HUES64 (cell line): Measurements from ENCODE around the gene COBL.

Source experiments
- H3K27ac ChIP-seq: 2 replicates; pipeline ENCODE4 v1.7.0; 2013; ENCODE audit warnings: low read depth, low read length, inconsistent platforms
- H3K27me3 ChIP-seq: 2 replicates; pipeline ENCODE4 v1.6.1; 2013; ENCODE audit warnings: mild to moderate bottlenecking, low read length; ENCODE audit not compliant: insufficient read depth
- H3K36me3 ChIP-seq: 2 replicates; pipeline ENCODE4 v1.6.1; 2013; ENCODE audit warnings: mild to moderate bottlenecking, low read length; ENCODE audit not compliant: insufficient read depth
- H3K4me1 ChIP-seq: 2 replicates; pipeline ENCODE4 v1.6.1; 2013; ENCODE audit warnings: mild to moderate bottlenecking, low read length, moderate library complexity; ENCODE audit not compliant: insufficient read depth
- H3K4me3 ChIP-seq: 2 replicates; pipeline ENCODE4 v1.5.1; 2013; ENCODE audit warnings: mild to moderate bottlenecking, low read length, moderate library complexity
- H3K9ac ChIP-seq: 2 replicates; pipeline ENCODE4 v1.6.1; 2013; ENCODE audit warnings: mild to moderate bottlenecking, low read depth, low read length
- H3K9me3 ChIP-seq: 2 replicates; pipeline ENCODE4 v1.6.1; 2013; ENCODE audit warnings: low read depth, low read length; ENCODE audit not compliant: insufficient read depth
- WGBS: fragments of 150-250, 120-280 bp; methylation state at CpG from one replicate; pipeline ENCODE4 v1.1.7; 2013; ENCODE audit warnings: missing lambda C conversion rate; 5-methylcytosine and 5-hydroxymethylcytosine counted together

COBL gene

GRCh38 chr7:51054231-51054630, 262.4 kb downstream of the COBL start:
- Histone ChIP-seq H3K27me3 (no peaks in the 10 kb centered on the region), H3K36me3 (no peaks in the 10 kb centered on the region), H3K4me1 (no peaks in the 10 kb centered on the region), H3K27ac (no peak overlapping the region), H3K4me3 (no peak overlapping the region), H3K9me3 (no peaks in the 10 kb centered on the region), H3K9ac (no peak overlapping the region)
- WGBS, result 94% methylated on average over 8 of the region's 8 CpGs

GRCh38 chr7:51053160-51053925, 263.3 kb downstream of the COBL start:
- Histone ChIP-seq H3K9ac (no peak overlapping the region), H3K27ac (no peak overlapping the region)
- WGBS, result 93% methylated on average over 14 of the region's 14 CpGs

GRCh38 chr7:51046482-51046881, 270.1 kb downstream of the COBL start:
- no peaks in the 10 kb centered on the region for H3K4me1 ChIP-seq
- 96% methylated on average over 5 of the region's 5 CpGs for WGBS
- H3K9ac ChIP-seq, result no peak overlapping the region
- H3K4me3 ChIP-seq, result no peak overlapping the region
- H3K27me3 ChIP-seq, result no peaks in the 10 kb centered on the region
- no peaks in the 10 kb centered on the region for H3K9me3 ChIP-seq
- peaks cover 10% of the 10 kb centered on the region; the same call in 1 of the 2 replicates for H3K36me3 ChIP-seq
- H3K27ac ChIP-seq, result no peak overlapping the region

More at GRCh38 chr7:51053160-51053925, 263.3 kb downstream of the COBL start:
- H3K36me3 ChIP-seq, result no peaks in the 10 kb centered on the region
- no peak overlapping the region for H3K4me3 ChIP-seq
- H3K27me3 ChIP-seq, result no peaks in the 10 kb centered on the region
- H3K9me3 ChIP-seq, result no peaks in the 10 kb centered on the region
- H3K4me1 ChIP-seq, result no peaks in the 10 kb centered on the region

GRCh38 chr7:51046103-51046466, 270.5 kb downstream of the COBL start:
- H3K27me3 ChIP-seq, result no peaks in the 10 kb centered on the region
- no peaks in the 10 kb centered on the region for H3K9me3 ChIP-seq
- no peak overlapping the region for H3K27ac ChIP-seq
- H3K36me3 ChIP-seq, result peaks cover 12% of the 10 kb centered on the region; the same call in 1 of the 2 replicates
- 94% methylated on average over 4 of the region's 4 CpGs for WGBS
- no peak overlapping the region for H3K4me3 ChIP-seq
- no peak overlapping the region for H3K9ac ChIP-seq
- no peaks in the 10 kb centered on the region for H3K4me1 ChIP-seq

- H3K36me3 ChIP-seq, result peaks cover 14% of the 10 kb centered on the region; the same call in 1 of the 2 replicates
- no peak overlapping the region for H3K27ac ChIP-seq
- H3K4me3 ChIP-seq, result no peak overlapping the region
- H3K9ac ChIP-seq, result no peak overlapping the region
- no peaks in the 10 kb centered on the region for H3K27me3 ChIP-seq
- no peaks in the 10 kb centered on the region for H3K4me1 ChIP-seq
- no peaks in the 10 kb centered on the region for H3K9me3 ChIP-seq
- 95% methylated on average over 14 of the region's 14 CpGs for WGBS
These were observed 271.1 kb downstream of the COBL start for GRCh38 chr7:51045319-51046102.

- Histone ChIP-seq H3K9me3 (no peaks in the 10 kb centered on the region), H3K4me1 (no peaks in the 10 kb centered on the region), H3K27ac (no peak overlapping the region), H3K9ac (no peak overlapping the region), H3K27me3 (no peaks in the 10 kb centered on the region), H3K4me3 (no peak overlapping the region), H3K36me3 (peaks cover 14% of the 10 kb centered on the region; the same call in 1 of the 2 replicates)
- 96% methylated on average over 14 of the region's 14 CpGs for WGBS
These were observed 273.1 kb downstream of the COBL start for GRCh38 chr7:51043461-51043860.

GRCh38 chr7:51040787-51041186, 275.8 kb downstream of the COBL start:
- 86% methylated on average over 6 of the region's 6 CpGs for WGBS
- H3K4me3 ChIP-seq, result no peak overlapping the region
- H3K9me3 ChIP-seq, result no peaks in the 10 kb centered on the region
- H3K27me3 ChIP-seq, result no peaks in the 10 kb centered on the region
- H3K36me3 ChIP-seq, result peaks cover 14% of the 10 kb centered on the region; the same call in 1 of the 2 replicates
- H3K9ac ChIP-seq, result no peak overlapping the region
- no peak overlapping the region for H3K27ac ChIP-seq
- no peaks in the 10 kb centered on the region for H3K4me1 ChIP-seq

GRCh38 chr7:51038573-51038972, 278.0 kb downstream of the COBL start:
- Histone ChIP-seq H3K27ac (no peak overlapping the region), H3K9ac (no peak overlapping the region), H3K27me3 (no peaks in the 10 kb centered on the region), H3K36me3 (peaks cover 14% of the 10 kb centered on the region; the same call in 1 of the 2 replicates), H3K9me3 (no peaks in the 10 kb centered on the region), H3K4me1 (peaks cover 14% of the 10 kb centered on the region), H3K4me3 (no peak overlapping the region)
- 93% methylated on average over 3 of the region's 3 CpGs for WGBS

- H3K4me3 ChIP-seq, result no peak overlapping the region
- no peaks in the 10 kb centered on the region for H3K9me3 ChIP-seq
- peaks cover 14% of the 10 kb centered on the region for H3K4me1 ChIP-seq
- 94% methylated on average over 8 of the region's 8 CpGs for WGBS
- no peak overlapping the region for H3K27ac ChIP-seq
- no peaks in the 10 kb centered on the region for H3K27me3 ChIP-seq
- no peak overlapping the region for H3K9ac ChIP-seq
- H3K36me3 ChIP-seq, result peaks cover 6% of the 10 kb centered on the region; the same call in 1 of the 2 replicates
These were observed 280.9 kb downstream of the COBL start for GRCh38 chr7:51035716-51036115.

GRCh38 chr7:51034521-51035264, 281.9 kb downstream of the COBL start:
- peak overlapping the region; percentile 0; the same call in 1 of the 2 replicates for H3K27ac ChIP-seq
- peaks cover 14% of the 10 kb centered on the region for H3K4me1 ChIP-seq
- H3K9ac ChIP-seq, result no peak overlapping the region
- H3K27me3 ChIP-seq, result no peaks in the 10 kb centered on the region
- H3K4me3 ChIP-seq, result no peak overlapping the region
- H3K36me3 ChIP-seq, result peaks cover 14% of the 10 kb centered on the region; the same call in 1 of the 2 replicates
- no peaks in the 10 kb centered on the region for H3K9me3 ChIP-seq
- WGBS, result 71% methylated on average over 10 of the region's 10 CpGs
